HTERT RPE-1 (cell line): ENCODE data around the gene CHN2.

Experiments
- in situ Hi-C: fragments of 300-500 bp; cut with MboI; formaldehyde crosslinking; loops from 4 replicates; pipeline ENCODE4 v1.14.3; 2020; ENCODE audit warnings: low sequenced_read_pairs

The CHN2 gene

GRCh38 chr7:29457141-29457561 lies 262.6 kb downstream of the CHN2 start:
- in situ Hi-C loops: no loop called here

GRCh38 chr7:29457565-29458011 lies 263.0 kb downstream of the CHN2 start:
- in situ Hi-C loops: no loop called here

- in situ Hi-C loops: no loop called here
These were observed 264.4 kb downstream of the CHN2 start for GRCh38 chr7:29458933-29459332.

- in situ Hi-C loops: no loop called here
These were observed 265.0 kb downstream of the CHN2 start for GRCh38 chr7:29459589-29459988.

- in situ Hi-C loops: no loop called here
These were observed 267.4 kb downstream of the CHN2 start for GRCh38 chr7:29461996-29462395.

- in situ Hi-C loops: no loop called here
These were observed 269.1 kb downstream of the CHN2 start for GRCh38 chr7:29463504-29464158.

- in situ Hi-C loops: no loop called here
These were observed 270.2 kb downstream of the CHN2 start for GRCh38 chr7:29464753-29465152.

- in situ Hi-C loops: no loop called here
These were observed 272.8 kb downstream of the CHN2 start for GRCh38 chr7:29467193-29467926.

GRCh38 chr7:29468196-29468595 lies 273.6 kb downstream of the CHN2 start:
- in situ Hi-C loops: no loop called here

GRCh38 chr7:29469281-29469680 lies 274.7 kb downstream of the CHN2 start:
- in situ Hi-C loops: no loop called here

- in situ Hi-C loops: no loop called here
These were observed 275.5 kb downstream of the CHN2 start for GRCh38 chr7:29469976-29470557.

GRCh38 chr7:29471444-29472138 lies 277.0 kb downstream of the CHN2 start:
- in situ Hi-C loops: no loop called here

- in situ Hi-C loops: no loop called here
These were observed 282.3 kb downstream of the CHN2 start for GRCh38 chr7:29476916-29477315.

GRCh38 chr7:29478226-29478625 lies 283.7 kb downstream of the CHN2 start:
- in situ Hi-C loops: no loop called here

GRCh38 chr7:29478687-29479240 lies 284.2 kb downstream of the CHN2 start:
- in situ Hi-C loops: no loop called here

GRCh38 chr7:29479301-29480200 lies 285.0 kb downstream of the CHN2 start:
- in situ Hi-C loops: no loop called here

GRCh38 chr7:29480451-29480850 lies 285.9 kb downstream of the CHN2 start:
- in situ Hi-C loops: no loop called here

- in situ Hi-C loops: no loop called here
These were observed 286.5 kb downstream of the CHN2 start for GRCh38 chr7:29480934-29481651.

- in situ Hi-C loops: no loop called here
These were observed 287.5 kb downstream of the CHN2 start for GRCh38 chr7:29482056-29482455.
